Coronary artery (tissue), 2 donors: ENCODE measurements around the gene COPG2.

ENCODE experiments used
- DNase-seq: peaks from one replicate; pipeline ENCODE4 v3.0.0-alpha.2; 2017; ENCODE audit warnings: low spot score
- H3K27ac ChIP-seq, 2 donors: fragments of 200-600 bp; sonication (generic); one replicate each; pipeline ENCODE4 v1.5.1; 2016 to 2019
- H3K4me3 ChIP-seq: fragments of 200-600 bp; sonication (generic); 2 replicates; pipeline ENCODE4 v1.5.1; 2016; ENCODE audit warnings: mild to moderate bottlenecking, moderate library complexity
- CTCF ChIP-seq: fragments of 200-600 bp; sonication (generic); IDR thresholded peaks from one replicate; pipeline ENCODE4 v1.5.1; 2019; ENCODE audit warnings: antibody characterized with exemption

Gene COPG2

GRCh38 chr7:130491841-130492522 lies 176.6 kb downstream of the COPG2 start, which contains the start of gene MEST:
Gene MEST, plus strand, starts transcription at chr7:130492085. Its CDS starts 229 bp downstream, at chr7:130492314.
- Histone ChIP-seq H3K27ac (no peak within 1 kb of the TSS), H3K4me3 (peak within 1 kb of the TSS; percentile 73)
- no peak for TF ChIP-seq CTCF
- DNase-seq, result no peak

DNA sequence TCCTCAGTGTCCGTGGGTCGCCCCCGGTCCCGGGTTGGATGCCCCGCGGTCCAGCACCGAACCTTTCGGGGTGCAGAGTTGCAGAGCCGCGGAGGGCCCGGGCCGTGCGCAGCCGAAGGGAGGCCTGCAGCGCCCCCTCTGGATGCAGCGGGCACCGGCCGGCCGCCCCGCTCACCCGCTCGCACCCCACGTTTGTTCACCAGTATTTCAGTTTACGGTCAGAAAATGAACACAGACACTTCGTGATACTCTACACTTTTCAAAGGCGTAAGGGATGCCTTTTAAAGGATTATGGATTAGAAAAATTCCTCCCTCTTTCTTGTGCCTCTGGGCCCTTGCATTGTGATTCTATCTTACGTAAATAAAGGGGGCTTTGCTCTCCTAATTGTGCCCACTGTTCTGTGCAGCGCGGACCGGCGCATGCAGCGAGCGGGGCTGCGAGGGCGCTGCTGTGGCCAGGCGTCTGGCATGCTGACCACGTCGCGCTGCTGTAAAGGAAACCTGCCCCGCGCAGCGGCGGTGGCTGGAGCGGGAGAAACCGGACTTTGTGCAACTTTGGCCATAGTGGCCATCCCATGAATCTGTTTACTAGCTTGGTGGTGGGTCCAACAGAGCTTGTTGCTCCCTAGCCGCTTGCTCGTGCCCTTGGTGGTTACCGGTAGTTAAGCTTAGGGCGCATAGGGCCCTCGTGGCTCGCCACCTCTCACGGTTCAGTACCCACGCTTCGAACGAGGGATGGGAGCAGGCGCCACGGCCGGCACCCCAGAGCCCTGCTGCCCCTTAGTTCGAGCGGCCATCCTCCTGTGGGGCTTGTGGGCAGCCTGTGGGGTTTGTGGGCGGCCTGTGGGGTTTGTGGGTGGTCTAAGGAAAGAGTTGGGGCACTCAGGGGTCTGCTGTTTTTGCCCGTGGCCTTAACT lies 177.4 kb downstream of the COPG2 start:
- DNase-seq, result no peak
- H3K27ac ChIP-seq, result no peak overlapping the region
- peak; percentile 34 for TF ChIP-seq CTCF
- peak overlapping the region; percentile 73 for H3K4me3 ChIP-seq

DNA sequence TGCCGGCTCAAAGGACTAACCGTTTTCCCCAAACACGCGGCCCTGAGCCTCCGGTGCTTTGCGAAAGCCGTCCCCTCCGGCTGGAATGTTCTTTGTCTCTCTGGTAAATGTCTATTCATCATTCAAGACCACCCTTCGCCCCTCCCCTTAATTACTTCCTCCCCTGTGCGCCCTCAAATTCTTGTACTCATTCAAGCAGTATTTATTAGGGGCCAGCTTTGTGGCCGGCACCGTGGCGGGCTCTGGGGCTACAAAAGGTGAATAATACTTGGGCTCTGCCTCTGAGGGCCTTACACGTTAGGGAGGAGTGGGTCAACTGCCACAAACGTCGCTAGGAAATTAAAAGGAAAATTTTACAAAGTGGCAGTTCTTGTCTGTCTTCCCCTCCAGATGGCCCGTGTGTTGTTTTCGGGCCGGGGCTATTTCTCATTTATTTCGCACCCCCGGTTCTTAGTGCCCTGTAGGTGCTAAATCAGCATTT lies 178.2 kb downstream of the COPG2 start:
- Histone ChIP-seq H3K27ac (no peak overlapping the region), H3K4me3 (peak overlapping the region; percentile 73)
- no peak for TF ChIP-seq CTCF
- DNase-seq, result no peak

GRCh38 chr7:130489140-130489983 lies 179.2 kb downstream of the COPG2 start:
- H3K27ac ChIP-seq, result no peak overlapping the region
- no peak for DNase-seq
- H3K4me3 ChIP-seq, result peak overlapping the region; percentile 0
- TF ChIP-seq CTCF, result no peak

DNA sequence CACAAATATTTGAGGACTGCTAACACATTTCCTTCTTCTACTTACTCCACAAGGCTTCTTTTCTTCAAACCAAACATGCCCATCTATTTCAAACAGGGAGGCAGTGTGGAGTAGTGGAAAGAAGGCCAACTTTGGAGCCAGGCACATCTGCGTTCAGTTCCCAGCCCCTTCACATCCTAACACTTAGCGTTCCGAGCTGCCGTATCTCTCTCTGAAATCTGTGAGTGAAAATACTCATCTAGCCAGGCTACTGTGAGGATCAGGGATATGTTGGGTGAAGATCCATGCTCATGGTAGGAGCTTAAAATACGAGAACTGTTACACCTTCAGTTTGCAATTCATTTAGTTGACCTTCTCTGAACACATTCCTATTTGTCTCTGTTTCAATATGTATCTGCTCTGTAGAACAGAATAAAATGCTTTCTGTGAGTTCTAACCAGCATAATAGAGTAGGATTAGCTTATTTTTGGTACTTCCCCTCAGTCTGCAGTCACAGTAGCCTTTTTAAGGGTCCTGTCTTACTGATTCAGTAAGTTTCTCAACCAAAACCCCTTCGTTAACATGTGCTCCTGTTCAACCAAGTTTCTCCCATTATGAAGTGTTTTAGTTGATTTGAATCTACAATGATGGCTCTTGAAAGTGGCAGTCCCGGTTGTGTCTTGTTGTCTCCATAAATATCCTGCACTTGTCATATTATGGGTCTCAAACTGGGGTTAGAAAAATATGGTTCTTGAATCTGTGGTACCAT lies 180.0 kb downstream of the COPG2 start:
- Histone ChIP-seq H3K27ac (peak overlapping the region in 1 of 2 donors; percentile 29), H3K4me3 (peak overlapping the region; percentile 0)
- no peak for TF ChIP-seq CTCF
- DNase-seq, result no peak

- TF ChIP-seq CTCF, result no peak
- peak overlapping the region in 1 of 2 donors; percentile 8 for H3K27ac ChIP-seq
- DNase-seq, result no peak
Observed at GRCh38 chr7:130486954-130487436, 181.6 kb downstream of the COPG2 start.

More at GRCh38 chr7:130486954-130487436, 181.6 kb downstream of the COPG2 start:
- H3K4me3 ChIP-seq, result peak overlapping the region; percentile 76
